NCI-H748 (cell line): Measurements from ENCODE around the gene SLC6A6.

Experiments used
- DNase-seq: peaks from one replicate; lab custom pipeline; 2025; ENCODE audit not compliant: unreplicated experiment; lab: John Stamatoyannopoulos, UW

Gene SLC6A6

DNA sequence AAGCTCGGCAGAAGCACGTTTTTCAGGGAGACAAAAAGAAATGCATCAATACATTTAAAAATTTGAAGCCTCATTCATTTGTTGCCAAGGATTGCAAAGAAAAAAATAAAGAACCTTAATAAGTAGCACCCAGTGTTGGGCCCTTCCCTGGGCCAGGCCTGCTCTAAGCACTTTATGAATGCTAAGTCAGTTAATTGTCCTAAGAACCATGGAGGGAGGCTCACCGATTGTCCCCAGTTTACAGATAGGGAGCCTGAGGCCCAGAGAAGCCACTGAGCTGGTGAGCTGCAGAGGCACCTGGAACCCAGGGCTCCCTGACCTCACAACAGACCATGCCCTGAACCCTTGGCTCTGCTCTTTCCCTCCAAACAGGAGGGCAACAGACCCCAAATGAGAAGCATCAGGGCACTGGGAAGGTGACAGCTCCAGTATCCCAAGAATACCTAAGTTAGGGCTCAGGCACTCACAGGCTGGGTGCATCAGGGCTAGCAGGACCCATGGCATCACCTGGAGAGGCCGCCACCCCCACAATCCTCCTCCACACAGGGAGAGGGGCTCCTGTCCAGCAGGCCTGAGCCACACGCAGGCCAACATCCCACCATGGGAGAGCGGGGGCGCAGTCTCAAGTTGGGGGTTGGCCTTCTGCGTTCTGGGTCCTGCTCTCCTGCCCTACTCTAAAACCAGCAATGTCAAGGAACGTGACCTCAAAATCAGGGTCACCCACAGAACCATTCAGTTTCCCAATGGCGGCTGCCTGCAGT lies 133.8 kb downstream of the SLC6A6 start:
- no peak for DNase-seq

GRCh38 chr3:14536837-14537589 lies 134.6 kb downstream of the SLC6A6 start:
- DNase-seq = no peak

GRCh38 chr3:14537590-14538450 lies 135.4 kb downstream of the SLC6A6 start:
- DNase-seq = no peak

DNA sequence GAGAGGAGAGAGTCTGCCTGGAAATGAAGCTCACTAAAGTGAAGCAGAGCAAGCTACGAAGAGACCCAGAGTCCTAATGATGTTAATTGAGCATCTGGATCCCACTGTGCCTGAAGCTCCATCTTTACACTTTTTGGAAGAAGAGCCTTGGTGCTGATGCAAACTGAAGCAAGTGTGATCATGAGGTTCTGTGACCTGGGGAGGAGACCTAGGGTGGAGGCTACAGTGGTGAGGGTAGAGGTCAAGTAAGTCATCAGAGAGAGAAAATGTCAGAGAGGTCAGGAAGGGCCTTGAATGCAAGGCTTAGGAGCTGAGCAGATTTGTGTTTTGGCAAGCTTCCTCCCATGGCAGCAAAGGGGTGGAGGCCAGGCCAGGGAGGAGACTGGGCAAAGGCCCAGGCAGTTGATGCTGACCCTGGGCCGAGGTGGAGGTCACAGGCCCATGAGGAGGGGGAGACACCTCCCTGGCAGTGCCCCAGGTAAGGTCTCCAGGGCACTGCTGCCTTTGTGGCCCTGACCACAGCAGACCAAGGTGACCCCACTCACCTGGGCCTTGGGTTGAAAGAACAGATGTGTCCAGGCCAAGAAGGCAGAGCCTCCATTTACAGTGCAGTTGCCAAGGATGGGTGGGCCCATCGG lies 136.2 kb downstream of the SLC6A6 start:
- no peak for DNase-seq
